Measurements from ENCODE around the gene OR9K2. TPM values are rescaled to one million over a fixed set of nuclear protein-coding genes. Genes with fewer than 3 reads are reported as not detected.
A peak's percentile ranks its signal among the peaks of the same experiment; 100 is the strongest.

Gene OR9K2, protein sequence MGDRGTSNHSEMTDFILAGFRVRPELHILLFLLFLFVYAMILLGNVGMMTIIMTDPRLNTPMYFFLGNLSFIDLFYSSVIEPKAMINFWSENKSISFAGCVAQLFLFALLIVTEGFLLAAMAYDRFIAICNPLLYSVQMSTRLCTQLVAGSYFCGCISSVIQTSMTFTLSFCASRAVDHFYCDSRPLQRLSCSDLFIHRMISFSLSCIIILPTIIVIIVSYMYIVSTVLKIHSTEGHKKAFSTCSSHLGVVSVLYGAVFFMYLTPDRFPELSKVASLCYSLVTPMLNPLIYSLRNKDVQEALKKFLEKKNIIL
- polyA plus RNA-seq (2013): not detected

DNA sequence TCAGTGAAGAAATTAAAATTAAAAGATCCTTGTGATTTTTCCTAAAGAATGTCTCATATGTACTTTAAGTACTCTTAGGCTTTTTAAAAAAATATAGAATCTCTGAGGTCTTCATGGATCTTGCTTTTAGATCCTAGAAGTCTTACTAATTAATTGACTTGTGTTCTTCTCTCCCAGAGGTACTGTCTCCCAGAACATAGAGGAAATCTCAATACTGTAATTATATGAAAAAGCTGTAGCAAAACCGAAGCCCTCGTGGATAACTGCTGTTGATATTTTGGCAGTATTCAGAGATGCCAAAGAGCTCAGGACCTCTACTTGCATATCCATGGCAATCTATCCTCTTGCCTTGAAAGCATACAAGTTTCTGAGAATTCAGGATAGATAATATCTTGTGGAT, at the start of gene OR9K2:
TSS of gene OR9K2 (plus strand) at position 301 of the 400 bp plus-strand sequence. CDS start 3,429 bp downstream, outside the sequence.
- CTCF ChIA-PET: no interaction called here

DNA sequence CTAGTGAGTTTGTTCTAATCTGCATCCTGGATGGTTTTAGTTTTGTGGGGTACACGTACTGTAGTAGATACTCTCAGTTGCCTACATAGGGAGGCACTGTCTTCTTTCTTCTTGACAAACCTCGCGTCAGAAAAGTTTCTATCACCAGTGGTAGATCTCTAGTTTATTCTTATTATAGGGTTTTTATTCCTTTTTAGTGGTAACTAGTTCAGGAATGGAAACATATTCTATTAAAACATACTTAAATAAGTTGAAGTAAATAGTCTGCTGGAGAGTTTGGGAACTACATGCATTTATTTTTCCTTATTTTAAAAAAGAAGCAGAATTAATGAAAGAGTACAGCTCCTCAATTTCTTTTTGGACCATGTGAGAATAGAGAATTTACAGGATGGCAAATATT, 33.6 kb upstream of the OR9K2 start:
- H3K36me3 ChIP-seq (ENCODE audit: control insufficient read depth in 4 of 4, insufficient read depth in 4 of 4, low read length in 3 of 4): no peaks in the 10 kb centered on the region
- H3K4me3 ChIP-seq (ENCODE audit: control insufficient read depth in 1 of 7, extremely low read depth in 1 of 7, insufficient read depth in 4 of 7, low read depth in 2 of 7, low read length in 6 of 7): no peak overlapping the region
- DNase-seq: no peak
- peaks cover 0 to 7% (median 0%) of the 10 kb centered on the region in 5 experiments for H3K27me3 ChIP-seq (replicated peaks in 2 of 5; ENCODE audit: control insufficient read depth in 4 of 5, insufficient read depth in 5 of 5, low read length in 4 of 5)
- no peak overlapping the region for H3K27ac ChIP-seq (ENCODE audit: insufficient read depth in 1 of 2, low read depth in 1 of 2, low read length in 2 of 2, poor library complexity in 1 of 2, severe bottlenecking in 2 of 2)
- CTCF ChIA-PET: interaction anchor here (1.1 kb wide), 1 partner anchor 338 kb away, joined by 3 read pairs; no protein-coding TSS in a partner anchor
- 100% methylated on average over 1 of the region's 3 CpGs for WGBS (ENCODE audit: insufficient coverage)
- H3K4me1 ChIP-seq (ENCODE audit: control extremely low read depth in 1 of 4, control insufficient read depth in 4 of 4, insufficient read depth in 4 of 4, low read length in 3 of 4): no peaks in the 10 kb centered on the region
- no peaks in the 10 kb centered on the region for H3K9me3 ChIP-seq (ENCODE audit: control extremely low read depth in 1 of 5, control insufficient read depth in 4 of 5, insufficient read depth in 2 of 5, low read depth in 1 of 5, low read length in 4 of 5)
- POLR2A ChIA-PET: no interaction called here

More for the DNA sequence above, at the start of gene OR9K2:
- DNase-seq: no peak
- peaks cover 0 to 3% (median 0%) of the 10 kb centered on the region in 5 experiments for H3K27me3 ChIP-seq (replicated peaks in 2 of 5; ENCODE audit: control insufficient read depth in 4 of 5, insufficient read depth in 5 of 5, low read length in 4 of 5)
- WGBS (ENCODE audit: insufficient coverage): 80% methylated on average over 1 of the region's 2 CpGs
- peaks cover 0 to 3% (median 0%) of the 10 kb centered on the region in 5 experiments for H3K9me3 ChIP-seq (ENCODE audit: control extremely low read depth in 1 of 5, control insufficient read depth in 4 of 5, insufficient read depth in 2 of 5, low read depth in 1 of 5, low read length in 4 of 5)
- H3K4me3 ChIP-seq (ENCODE audit: control insufficient read depth in 1 of 7, extremely low read depth in 1 of 7, insufficient read depth in 4 of 7, low read depth in 2 of 7, low read length in 6 of 7): no peak within 1 kb of the TSS
- no peak within 1 kb of the TSS for H3K27ac ChIP-seq (ENCODE audit: insufficient read depth in 1 of 2, low read depth in 1 of 2, low read length in 2 of 2, poor library complexity in 1 of 2, severe bottlenecking in 2 of 2)
- POLR2A ChIA-PET: no interaction called here
- no peaks in the 10 kb centered on the region for H3K36me3 ChIP-seq (ENCODE audit: control insufficient read depth in 4 of 4, insufficient read depth in 4 of 4, low read length in 3 of 4)
- no peaks in the 10 kb centered on the region for H3K4me1 ChIP-seq (ENCODE audit: control extremely low read depth in 1 of 4, control insufficient read depth in 4 of 4, insufficient read depth in 4 of 4, low read length in 3 of 4)

DNA sequence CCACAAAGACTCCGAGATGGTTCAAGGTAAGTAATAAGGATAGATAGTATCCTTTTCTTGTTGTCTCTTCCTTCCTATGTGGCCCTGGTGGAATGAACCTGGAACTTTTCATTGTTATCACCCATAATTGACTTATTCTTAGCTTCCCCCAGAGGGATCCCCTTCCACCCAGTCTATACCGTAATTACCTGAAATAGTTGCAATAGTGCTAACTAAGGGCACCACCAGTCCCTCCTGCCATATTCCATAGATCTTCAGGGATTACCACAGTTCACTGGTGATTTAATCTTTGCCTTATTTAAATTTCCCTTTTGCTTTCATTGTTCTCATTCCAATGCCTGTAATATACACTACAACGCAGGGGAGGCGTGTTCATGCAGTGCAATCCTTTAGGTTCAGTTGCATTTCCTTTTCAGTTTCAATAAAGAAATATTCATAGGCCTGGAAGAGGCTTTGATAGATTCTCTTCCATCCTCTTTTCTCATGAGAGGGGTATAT, 13.8 kb upstream of the OR9K2 start:
- Histone ChIP-seq H3K27ac (ENCODE audit: insufficient read depth in 1 of 2, low read depth in 1 of 2, low read length in 2 of 2, poor library complexity in 1 of 2, severe bottlenecking in 2 of 2) (no peak overlapping the region), H3K9me3 (ENCODE audit: control extremely low read depth in 1 of 5, control insufficient read depth in 4 of 5, insufficient read depth in 2 of 5, low read depth in 1 of 5, low read length in 4 of 5) (no peaks in the 10 kb centered on the region), H3K36me3 (ENCODE audit: control insufficient read depth in 4 of 4, insufficient read depth in 4 of 4, low read length in 3 of 4) (no peaks in the 10 kb centered on the region), H3K27me3 (replicated peaks in 2 of 5; ENCODE audit: control insufficient read depth in 4 of 5, insufficient read depth in 5 of 5, low read length in 4 of 5) (peaks cover 0 to 2% (median 0%) of the 10 kb centered on the region in 5 experiments), H3K4me1 (ENCODE audit: control extremely low read depth in 1 of 4, control insufficient read depth in 4 of 4, insufficient read depth in 4 of 4, low read length in 3 of 4) (no peaks in the 10 kb centered on the region), H3K4me3 (ENCODE audit: control insufficient read depth in 1 of 7, extremely low read depth in 1 of 7, insufficient read depth in 4 of 7, low read depth in 2 of 7, low read length in 6 of 7) (no peak overlapping the region)
- 100% methylated on average over 1 of the region's 4 CpGs for WGBS (ENCODE audit: insufficient coverage)
- ChIA-PET POLR2A (no interaction called here), CTCF (interaction anchor here (1.6 kb wide), 1 partner anchor 115 kb away, joined by 3 read pairs; no protein-coding TSS in a partner anchor)
- no peak for DNase-seq

DNA sequence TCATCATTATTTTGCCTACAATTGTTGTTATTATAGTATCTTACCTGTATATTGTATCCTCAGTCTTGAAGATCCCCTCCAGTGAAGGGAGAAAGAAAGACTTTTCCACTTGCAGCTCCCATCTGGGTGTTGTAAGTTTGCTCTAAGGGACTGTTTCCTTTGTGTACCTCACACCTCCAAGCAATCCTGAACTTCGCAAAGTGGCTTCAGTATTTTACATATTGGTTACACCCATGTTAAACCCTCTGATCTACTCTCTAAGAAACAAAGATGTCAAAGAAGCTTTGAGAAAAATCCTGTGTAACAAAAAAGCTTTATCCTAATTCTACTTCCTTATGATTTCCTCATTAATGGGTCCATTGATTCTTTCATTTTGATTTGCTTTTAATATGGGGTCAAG, 10.1 kb upstream of the OR9K2 start:
- Histone ChIP-seq H3K4me3 (ENCODE audit: control insufficient read depth in 1 of 7, extremely low read depth in 1 of 7, insufficient read depth in 4 of 7, low read depth in 2 of 7, low read length in 6 of 7) (no peak overlapping the region), H3K27ac (ENCODE audit: insufficient read depth in 1 of 2, low read depth in 1 of 2, low read length in 2 of 2, poor library complexity in 1 of 2, severe bottlenecking in 2 of 2) (no peak overlapping the region), H3K36me3 (ENCODE audit: control insufficient read depth in 4 of 4, insufficient read depth in 4 of 4, low read length in 3 of 4) (no peaks in the 10 kb centered on the region), H3K27me3 (replicated peaks in 2 of 5; ENCODE audit: control insufficient read depth in 4 of 5, insufficient read depth in 5 of 5, low read length in 4 of 5) (peaks cover 0 to 2% (median 0%) of the 10 kb centered on the region in 5 experiments), H3K9me3 (ENCODE audit: control extremely low read depth in 1 of 5, control insufficient read depth in 4 of 5, insufficient read depth in 2 of 5, low read depth in 1 of 5, low read length in 4 of 5) (peaks cover 0 to 2% (median 0%) of the 10 kb centered on the region in 5 experiments), H3K4me1 (ENCODE audit: control extremely low read depth in 1 of 4, control insufficient read depth in 4 of 4, insufficient read depth in 4 of 4, low read length in 3 of 4) (no peaks in the 10 kb centered on the region)
- POLR2A ChIA-PET: no interaction called here
- DNase-seq: no peak
- CTCF ChIA-PET: interaction anchor here (0.6 kb wide), 1 partner anchor 361 kb away, joined by 3 read pairs; no protein-coding TSS in a partner anchor
- WGBS (ENCODE audit: insufficient coverage): no CpG with 5 or more reads among the region's 1 CpG

DNA sequence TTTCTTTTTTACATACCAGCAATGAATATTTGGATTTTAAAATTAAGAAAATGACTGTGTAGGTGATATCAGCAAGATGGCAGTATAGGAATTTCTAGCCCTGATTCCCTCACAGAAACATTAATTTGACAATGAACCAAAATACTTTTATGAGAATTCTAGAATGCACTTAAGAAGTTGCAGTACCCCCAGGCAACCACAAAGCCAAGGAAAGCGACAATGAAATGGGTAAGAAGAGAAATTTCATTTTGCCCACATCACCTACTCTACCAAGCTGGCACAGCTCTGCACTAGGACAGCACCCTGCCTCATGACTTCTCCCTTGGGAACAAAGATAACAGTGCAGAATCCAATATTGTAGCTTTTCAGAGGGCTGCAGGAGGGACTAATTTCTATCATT, 6.6 kb downstream of the OR9K2 start:
- no peak for DNase-seq
- ChIA-PET CTCF (no interaction called here), POLR2A (no interaction called here)
- Histone ChIP-seq H3K4me1 (ENCODE audit: control extremely low read depth in 1 of 4, control insufficient read depth in 4 of 4, insufficient read depth in 4 of 4, low read length in 3 of 4) (no peaks in the 10 kb centered on the region), H3K27me3 (replicated peaks in 2 of 5; ENCODE audit: control insufficient read depth in 4 of 5, insufficient read depth in 5 of 5, low read length in 4 of 5) (peaks cover 0 to 16% (median 3%) of the 10 kb centered on the region in 5 experiments), H3K36me3 (ENCODE audit: control insufficient read depth in 4 of 4, insufficient read depth in 4 of 4, low read length in 3 of 4) (no peaks in the 10 kb centered on the region), H3K4me3 (ENCODE audit: control insufficient read depth in 1 of 7, extremely low read depth in 1 of 7, insufficient read depth in 4 of 7, low read depth in 2 of 7, low read length in 6 of 7) (no peak overlapping the region), H3K9me3 (ENCODE audit: control extremely low read depth in 1 of 5, control insufficient read depth in 4 of 5, insufficient read depth in 2 of 5, low read depth in 1 of 5, low read length in 4 of 5) (peaks cover 0 to 3% (median 0%) of the 10 kb centered on the region in 5 experiments), H3K27ac (ENCODE audit: insufficient read depth in 1 of 2, low read depth in 1 of 2, low read length in 2 of 2, poor library complexity in 1 of 2, severe bottlenecking in 2 of 2) (no peak overlapping the region)
- WGBS (ENCODE audit: insufficient coverage): 80% methylated on average over 1 of the region's 1 CpG

DNA sequence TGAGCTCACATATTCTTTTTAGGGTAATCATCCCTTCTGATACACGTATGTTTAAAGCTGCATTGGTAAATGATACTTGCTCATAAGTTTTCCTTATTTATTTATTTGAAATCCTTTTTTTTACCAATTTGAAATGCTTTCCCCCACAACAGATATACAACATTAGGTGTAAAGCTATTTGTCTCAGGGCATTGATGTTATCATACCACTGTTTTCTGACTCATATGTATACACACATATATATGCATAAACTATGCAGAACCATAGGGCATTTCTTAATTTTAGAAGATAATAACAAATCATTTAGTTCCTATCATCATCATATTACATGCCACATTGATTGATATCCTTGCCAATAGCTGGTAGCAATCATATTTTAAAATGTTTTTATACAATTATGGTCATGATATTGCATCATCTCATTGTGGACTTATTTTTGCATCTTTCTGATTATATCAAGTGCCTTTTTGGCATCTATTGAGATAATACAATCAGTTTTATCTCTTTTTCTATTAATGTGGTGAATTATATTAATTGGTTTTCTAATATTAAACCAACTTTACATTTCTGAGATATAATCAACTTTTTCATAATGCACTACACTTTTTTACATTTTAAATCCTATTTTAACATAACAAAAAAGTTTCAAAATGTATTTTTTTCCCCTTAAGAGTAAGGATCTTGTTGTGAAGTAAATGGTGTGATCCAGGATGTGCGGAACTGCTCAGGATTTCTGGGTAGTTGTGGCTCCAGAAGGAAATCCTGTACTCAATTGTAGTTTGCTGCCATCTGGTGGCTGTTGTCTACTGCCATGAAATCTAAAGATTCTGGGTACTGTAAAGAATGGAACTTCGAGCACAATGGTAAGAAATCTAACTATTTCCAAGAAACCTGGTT, 16.7 kb downstream of the OR9K2 start:
- Histone ChIP-seq H3K4me3 (ENCODE audit: control insufficient read depth in 1 of 7, extremely low read depth in 1 of 7, insufficient read depth in 4 of 7, low read depth in 2 of 7, low read length in 6 of 7) (no peak overlapping the region), H3K27ac (ENCODE audit: insufficient read depth in 1 of 2, low read depth in 1 of 2, low read length in 2 of 2, poor library complexity in 1 of 2, severe bottlenecking in 2 of 2) (no peak overlapping the region), H3K27me3 (replicated peaks in 2 of 5; ENCODE audit: control insufficient read depth in 4 of 5, insufficient read depth in 5 of 5, low read length in 4 of 5) (peaks cover 0 to 2% (median 0%) of the 10 kb centered on the region in 5 experiments), H3K4me1 (ENCODE audit: control extremely low read depth in 1 of 4, control insufficient read depth in 4 of 4, insufficient read depth in 4 of 4, low read length in 3 of 4) (peaks cover 0 to 1% (median 0%) of the 10 kb centered on the region in 4 experiments), H3K36me3 (ENCODE audit: control insufficient read depth in 4 of 4, insufficient read depth in 4 of 4, low read length in 3 of 4) (no peaks in the 10 kb centered on the region), H3K9me3 (ENCODE audit: control extremely low read depth in 1 of 5, control insufficient read depth in 4 of 5, insufficient read depth in 2 of 5, low read depth in 1 of 5, low read length in 4 of 5) (no peaks in the 10 kb centered on the region)
- POLR2A ChIA-PET: no interaction called here
- 14% methylated on average over 1 of the region's 3 CpGs for WGBS (ENCODE audit: insufficient coverage)
- CTCF ChIA-PET: interaction anchor here (1.0 to 1.8 kb wide), 4 partner anchors 18 to 441 kb away, joined by 4 to 8 read pairs (median 4); no protein-coding TSS in a partner anchor
- DNase-seq: peak; percentile 54 to 66 (median 65)

Data from common myeloid progenitor, CD34-positive (primary cell).